Esophagus squamous epithelium (tissue), 4 donors: ENCODE measurements around the gene DUS2.
"Not testable (repeated sequence)": the region's sequence is repeated elsewhere in the genome, so short reads cannot be mapped to it uniquely, and the experiment has no call there.

ENCODE experiments used
- POLR2A ChIP-seq, 4 donors: fragments of 450-650 bp; IDR thresholded peaks; one replicate each; pipeline ENCODE4 v1.6.1; 2017; ENCODE audit warnings: antibody characterized with exemption in 4 of 4, mild to moderate bottlenecking in 4 of 4, moderate library complexity in 3 of 4
- TF ChIP-seq, protein P1 (sequence below), 6 experiments: fragments of 450-650 bp in 4 of 6; fragments of 200-600 bp in 2 of 6; sonication (generic) in 2 of 6; IDR thresholded peaks; one replicate each; pipeline ENCODE4 v1.5.1; 2016 to 2019; ENCODE audit warnings: antibody characterized with exemption in 6 of 6, mild to moderate bottlenecking in 4 of 6, moderate library complexity in 4 of 6

DNA sequence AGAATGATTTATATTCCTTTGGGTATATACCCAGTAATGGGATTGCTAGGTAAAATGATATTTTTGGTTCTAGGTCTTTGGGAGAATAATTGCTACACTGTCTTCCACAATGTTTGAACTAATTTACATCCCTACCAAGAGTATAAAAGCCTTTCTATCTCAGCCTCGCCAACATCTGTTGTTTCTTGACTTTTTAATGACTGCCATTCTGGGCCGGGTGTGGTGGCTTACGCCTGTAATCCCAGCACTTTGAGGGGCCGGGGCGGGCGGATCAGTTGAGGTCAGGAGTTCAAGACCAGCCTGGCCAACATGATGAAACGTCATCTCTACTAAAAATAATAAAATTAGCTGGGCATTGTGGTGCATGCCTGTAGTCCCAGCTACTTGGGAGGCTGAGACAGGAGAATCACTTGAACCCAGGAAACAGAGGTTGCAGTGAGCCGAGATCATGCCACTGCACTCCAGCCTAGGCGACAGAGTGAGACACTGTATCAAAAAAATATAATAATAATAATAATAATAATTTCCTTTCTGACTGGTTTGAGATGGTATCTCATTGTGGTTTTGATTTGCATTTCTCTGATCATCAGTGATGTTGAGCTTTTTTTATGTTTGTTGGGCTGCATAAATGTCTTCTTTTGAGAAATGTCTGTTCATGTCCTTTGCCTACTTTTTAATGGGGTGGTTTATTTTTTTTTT, 84.3 kb downstream of the DUS2 start:
- TF ChIP-seq, protein P1, sequence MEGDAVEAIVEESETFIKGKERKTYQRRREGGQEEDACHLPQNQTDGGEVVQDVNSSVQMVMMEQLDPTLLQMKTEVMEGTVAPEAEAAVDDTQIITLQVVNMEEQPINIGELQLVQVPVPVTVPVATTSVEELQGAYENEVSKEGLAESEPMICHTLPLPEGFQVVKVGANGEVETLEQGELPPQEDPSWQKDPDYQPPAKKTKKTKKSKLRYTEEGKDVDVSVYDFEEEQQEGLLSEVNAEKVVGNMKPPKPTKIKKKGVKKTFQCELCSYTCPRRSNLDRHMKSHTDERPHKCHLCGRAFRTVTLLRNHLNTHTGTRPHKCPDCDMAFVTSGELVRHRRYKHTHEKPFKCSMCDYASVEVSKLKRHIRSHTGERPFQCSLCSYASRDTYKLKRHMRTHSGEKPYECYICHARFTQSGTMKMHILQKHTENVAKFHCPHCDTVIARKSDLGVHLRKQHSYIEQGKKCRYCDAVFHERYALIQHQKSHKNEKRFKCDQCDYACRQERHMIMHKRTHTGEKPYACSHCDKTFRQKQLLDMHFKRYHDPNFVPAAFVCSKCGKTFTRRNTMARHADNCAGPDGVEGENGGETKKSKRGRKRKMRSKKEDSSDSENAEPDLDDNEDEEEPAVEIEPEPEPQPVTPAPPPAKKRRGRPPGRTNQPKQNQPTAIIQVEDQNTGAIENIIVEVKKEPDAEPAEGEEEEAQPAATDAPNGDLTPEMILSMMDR (IDR thresholded peaks at IDR 0.05), result not testable (repeated sequence)
- TF ChIP-seq POLR2A (IDR thresholded peaks at IDR 0.05), result not testable (repeated sequence)
